Skin epidermis (tissue), 12 donors: ENCODE results near the gene HAAO.
"Not testable (repeated sequence)": the region's sequence is repeated elsewhere in the genome, so short reads cannot be mapped to it uniquely, and the experiment has no call there.

Experiments
- H3K27ac ChIP-seq, 21 experiments: fragments of 200-600 bp; sonication (generic) in 11 of 21; one replicate each; pipeline ENCODE4 v1.5.0; 2020; ENCODE audit warnings: mild to moderate bottlenecking in 3 of 21, inconsistent platforms in 2 of 21, moderate library complexity in 2 of 21
- H3K4me3 ChIP-seq, 7 experiments: fragments of 200-600 bp; sonication (generic) in 2 of 7; one replicate each; pipeline ENCODE4 v1.5.0; 2020; ENCODE audit warnings: inconsistent platforms in 2 of 7, mild to moderate bottlenecking in 2 of 7, moderate library complexity in 1 of 7

HAAO gene

GRCh38 chr2:42755191-42755880, 37.0 kb downstream of the HAAO start:
- peak overlapping the region in 13 of 21 experiments; percentile 18 to 69 (median 46) for H3K27ac ChIP-seq
- no peak overlapping the region for H3K4me3 ChIP-seq

DNA sequence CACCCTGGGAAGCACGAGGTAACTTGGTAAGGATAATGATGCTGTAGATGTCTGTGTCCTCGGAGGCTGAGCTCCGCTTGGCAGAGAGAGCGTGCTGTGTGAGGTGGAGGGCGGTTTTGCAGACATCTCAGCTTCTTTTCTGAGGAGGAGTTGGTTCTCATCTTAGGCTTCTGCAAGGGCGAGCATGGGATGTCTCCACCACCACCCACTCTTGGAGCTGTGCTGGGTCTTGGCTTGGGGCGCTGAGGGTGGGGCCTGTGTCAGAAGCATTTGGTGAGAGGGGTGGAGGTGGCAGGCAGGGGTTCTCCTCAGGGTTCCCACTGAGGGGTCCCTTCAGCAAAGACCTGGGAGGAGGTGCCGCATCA, 37.6 kb downstream of the HAAO start:
- Histone ChIP-seq H3K4me3 (no peak overlapping the region), H3K27ac (peak overlapping the region in 8 of 21 experiments; percentile 1 to 69 (median 51))

- Histone ChIP-seq H3K4me3 (no peak overlapping the region), H3K27ac (peak overlapping the region in 6 of 21 experiments; percentile 1 to 65 (median 46))
These were observed 38.2 kb downstream of the HAAO start for GRCh38 chr2:42754021-42754775.

DNA sequence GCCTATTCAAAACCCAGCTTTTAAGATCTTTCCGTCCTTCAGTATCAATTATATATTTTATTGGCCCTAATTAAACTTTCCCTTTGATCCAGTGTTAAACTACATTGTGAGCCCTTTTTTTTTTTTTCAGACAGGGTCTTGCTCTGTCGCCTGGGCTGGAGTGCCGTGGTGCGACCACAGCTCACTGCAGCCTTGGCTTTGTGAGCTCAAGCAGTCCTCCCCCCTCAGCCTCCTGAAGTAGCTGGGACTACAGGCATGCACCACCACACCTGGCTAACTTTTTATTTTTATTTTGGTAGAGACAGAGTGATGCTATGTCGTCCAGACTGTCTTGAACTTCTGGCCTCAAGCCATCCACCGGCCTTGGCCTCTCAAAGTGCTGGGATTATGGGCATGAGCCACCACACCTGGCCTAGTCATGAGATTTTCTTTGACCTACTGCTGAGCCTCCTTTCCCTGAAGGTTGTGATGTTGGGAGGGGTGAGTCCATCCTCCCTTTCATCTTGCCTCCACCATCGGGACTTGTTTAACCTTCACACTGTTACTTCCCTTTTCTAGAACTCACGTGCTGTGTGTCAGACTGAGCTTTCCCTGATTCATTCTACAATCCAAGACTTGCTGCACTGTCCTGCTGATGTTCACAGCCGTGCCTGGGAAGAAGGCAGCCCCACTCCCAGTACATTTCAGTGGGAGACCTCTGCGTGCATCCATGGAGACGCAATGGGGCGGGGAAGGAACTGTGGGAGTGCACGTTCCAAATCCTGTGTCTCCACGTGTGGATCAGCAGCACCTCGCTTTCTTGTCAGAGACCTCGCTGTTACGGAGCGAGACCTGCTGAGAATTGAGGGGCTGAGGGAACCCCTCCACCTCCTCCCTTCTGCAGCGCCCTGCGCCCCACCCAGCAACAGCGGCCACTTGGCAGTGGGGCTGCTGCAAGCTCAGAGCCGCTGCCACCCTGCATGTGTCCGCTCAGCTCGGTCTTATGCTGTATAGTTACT, 39.3 kb downstream of the HAAO start:
- no peak overlapping the region for H3K4me3 ChIP-seq
- peak overlapping the region in 2 of 21 experiments; percentile 17 to 31 for H3K27ac ChIP-seq

DNA sequence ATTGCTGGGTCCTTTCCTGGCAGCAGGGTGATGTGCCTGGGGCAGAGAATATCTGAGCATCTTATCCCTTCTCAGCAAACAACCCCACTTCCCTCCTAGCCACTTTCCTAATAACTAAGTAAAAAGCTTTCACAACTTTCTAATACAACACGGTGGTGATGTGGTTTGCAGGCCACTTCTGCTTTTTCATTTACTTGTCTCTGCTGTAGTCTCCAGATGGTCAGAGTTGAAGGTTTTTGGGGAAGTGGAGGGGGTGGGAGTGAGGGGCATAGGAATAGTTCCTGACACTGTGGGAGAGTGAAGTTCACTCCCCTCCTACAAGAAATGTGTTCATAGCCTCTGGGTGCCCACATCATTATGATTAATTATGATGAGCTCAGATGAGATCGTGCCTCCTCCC, 40.1 kb downstream of the HAAO start:
- Histone ChIP-seq H3K4me3 (no peak overlapping the region), H3K27ac (peak overlapping the region in 1 of 21 experiments; percentile 17)

GRCh38 chr2:42748840-42749239, 43.5 kb downstream of the HAAO start:
- H3K4me3 ChIP-seq: no peak overlapping the region
- H3K27ac ChIP-seq: no peak overlapping the region

- H3K4me3 ChIP-seq: no peak overlapping the region
These were observed 45.0 kb downstream of the HAAO start for GRCh38 chr2:42747422-42747821.

GRCh38 chr2:42744545-42745082, 47.8 kb downstream of the HAAO start:
- Histone ChIP-seq H3K27ac (no peak overlapping the region), H3K4me3 (no peak overlapping the region)

More at GRCh38 chr2:42747422-42747821, 45.0 kb downstream of the HAAO start:
- H3K27ac ChIP-seq: no peak overlapping the region

DNA sequence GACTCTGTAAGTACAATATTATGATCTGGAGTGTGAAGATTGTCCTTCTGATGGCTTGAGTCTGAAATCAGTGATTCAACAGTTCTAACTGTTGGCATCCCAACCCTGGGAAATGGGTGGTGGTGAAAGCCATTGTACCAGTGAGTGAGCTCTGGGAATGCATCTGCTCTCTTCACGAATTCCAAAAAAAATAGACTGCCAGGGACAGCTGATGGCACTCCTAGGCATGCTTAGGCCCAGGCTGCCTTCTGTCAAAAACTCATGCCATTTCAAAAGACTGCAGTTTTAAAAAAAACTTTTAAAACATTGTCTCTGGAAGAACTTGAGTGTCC, 48.8 kb downstream of the HAAO start:
- Histone ChIP-seq H3K27ac (no peak overlapping the region), H3K4me3 (no peak overlapping the region)

GRCh38 chr2:42742740-42743658, 49.4 kb downstream of the HAAO start:
- H3K4me3 ChIP-seq: no peak overlapping the region
- H3K27ac ChIP-seq: no peak overlapping the region

DNA sequence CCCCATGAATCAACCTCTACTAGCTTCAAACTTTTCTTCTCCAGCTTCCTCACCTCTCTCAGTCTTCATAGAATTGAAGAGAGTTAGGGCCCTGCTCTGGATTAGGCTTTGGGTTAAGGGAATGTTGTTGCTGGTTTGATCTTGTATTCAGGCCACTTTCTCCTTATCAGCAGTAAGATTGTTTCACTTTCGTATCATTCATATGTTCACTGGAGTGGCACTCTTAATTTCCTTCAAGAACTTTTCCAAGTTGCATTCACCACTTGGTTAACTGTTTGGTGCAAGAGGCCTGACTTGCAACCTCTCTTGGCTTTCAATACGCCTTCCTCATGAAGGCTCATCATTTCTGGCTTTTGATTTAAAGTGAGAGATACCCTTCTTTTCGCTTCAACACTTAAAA, 51.2 kb downstream of the HAAO start:
- Histone ChIP-seq H3K27ac (no peak overlapping the region), H3K4me3 (no peak overlapping the region)

GRCh38 chr2:42736598-42737322, 55.6 kb downstream of the HAAO start:
- Histone ChIP-seq H3K27ac (peak overlapping the region in 1 of 21 experiments; percentile 26), H3K4me3 (no peak overlapping the region)

DNA sequence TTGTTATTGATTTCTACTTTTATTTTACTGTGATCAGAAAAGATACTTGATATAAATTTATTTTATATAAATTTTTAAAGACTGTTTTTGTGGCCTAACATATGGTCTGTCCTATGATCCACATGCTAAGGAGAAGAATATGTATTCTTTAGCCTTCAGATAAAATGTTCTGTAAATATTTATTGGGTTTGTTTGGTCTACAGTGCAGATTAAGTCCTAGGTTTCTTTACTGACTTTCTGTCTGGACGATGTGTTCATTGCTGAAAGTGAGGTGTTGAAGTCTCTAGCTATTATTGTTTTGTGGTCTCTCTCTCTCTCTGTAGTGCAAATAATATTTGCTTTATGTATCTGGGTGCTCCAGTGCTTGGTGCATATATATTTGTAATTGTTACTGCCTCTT, 58.5 kb downstream of the HAAO start:
- H3K4me3 ChIP-seq: no peak overlapping the region
- H3K27ac ChIP-seq: no peak overlapping the region

- H3K27ac ChIP-seq, H3K4me3 ChIP-seq: not testable (repeated sequence)
These were observed 61.1 kb downstream of the HAAO start for GRCh38 chr2:42731316-42731715.

- Histone ChIP-seq H3K27ac (no peak overlapping the region), H3K4me3 (no peak overlapping the region)
These were observed 65.7 kb downstream of the HAAO start for GRCh38 chr2:42726680-42727079.

DNA sequence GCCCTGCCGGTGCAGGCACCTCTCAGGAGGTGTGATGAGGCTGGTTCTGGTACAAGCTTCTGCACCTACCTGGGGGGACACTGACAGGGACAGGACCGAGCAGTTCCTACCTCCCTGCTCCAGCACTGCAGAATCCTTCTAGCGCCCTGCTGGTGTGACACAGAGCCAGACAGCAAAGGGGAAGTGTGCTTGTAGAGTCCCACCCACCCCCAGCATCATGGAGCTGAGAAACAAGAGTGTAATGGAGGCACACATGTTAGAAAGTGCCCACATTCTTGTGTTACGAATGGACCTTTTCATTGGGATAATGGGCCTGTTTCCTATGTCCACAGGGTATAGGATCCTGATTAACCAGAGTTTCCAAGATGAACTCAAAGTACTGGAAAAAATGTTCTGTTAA, 66.7 kb downstream of the HAAO start:
- H3K4me3 ChIP-seq: no peak overlapping the region
- H3K27ac ChIP-seq: peak overlapping the region in 1 of 21 experiments; percentile 12

DNA sequence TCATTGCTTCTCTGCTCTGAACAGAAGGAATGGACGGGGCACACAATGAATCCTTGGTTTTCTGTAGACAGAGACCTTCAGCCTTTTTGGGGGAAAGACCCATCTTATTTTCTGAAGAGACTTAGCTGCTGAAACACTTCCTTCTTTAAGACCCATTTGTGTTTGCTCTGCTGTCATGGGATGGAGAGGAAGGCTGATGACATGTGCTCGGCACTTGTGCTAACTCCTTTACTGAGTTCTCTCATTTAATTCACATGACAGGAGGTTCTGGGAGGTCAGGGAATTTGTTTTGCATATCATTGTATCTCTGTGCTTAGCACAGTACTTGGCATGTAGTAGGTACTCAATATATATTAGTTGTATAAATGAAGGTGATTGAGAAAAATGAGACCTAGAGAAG, 67.5 kb downstream of the HAAO start:
- no peak overlapping the region for H3K4me3 ChIP-seq

GRCh38 chr2:42723465-42723864, 68.9 kb downstream of the HAAO start:
- Histone ChIP-seq H3K27ac (no peak overlapping the region), H3K4me3 (no peak overlapping the region)

More for the DNA sequence above, 67.5 kb downstream of the HAAO start:
- no peak overlapping the region for H3K27ac ChIP-seq
